K562 (cell line): ENCODE measurements around the gene GPR89A.

Experiments used
- ARNT ChIP-seq, 2 experiments: fragments of 450-650 bp; IDR thresholded peaks; 2 replicates each; pipeline ENCODE4 v1.6.1; 2016; ENCODE audit warnings: mild to moderate bottlenecking in 1 of 2
- CEBPB ChIP-seq: fragments of 450-650 bp; IDR thresholded peaks from 2 replicates; pipeline ENCODE4 v1.6.1; 2016; ENCODE audit warnings: missing genetic modification characterization, missing compliant biosample characterization
- CTCF ChIP-seq, 3 experiments: IDR thresholded peaks in 2 of 3; conservative IDR thresholded peaks in 1 of 3; 2 replicates each; pipeline ENCODE4 v1.5.1; 2011 to 2012; ENCODE audit warnings: low read length in 3 of 3, mild to moderate bottlenecking in 3 of 3, control low read depth in 2 of 3, improper control_type of control experiment in 1 of 3, inconsistent platforms in 1 of 3, low read depth in 1 of 3, mixed read lengths in 1 of 3, moderate library complexity in 1 of 3; ENCODE audit not compliant: insufficient read depth in 2 of 3
- ETS1 ChIP-seq: conservative IDR thresholded peaks from 2 replicates; pipeline ENCODE4 v1.6.1; 2011; ENCODE audit warnings: low read depth, mild to moderate bottlenecking, low read length; ENCODE audit not compliant: control insufficient read depth
- FOXA1 ChIP-seq: fragments of 450-650 bp; IDR thresholded peaks from 2 replicates; pipeline ENCODE4 v1.6.1; 2016; ENCODE audit warnings: mild to moderate bottlenecking, borderline replicate concordance
- POLR2A ChIP-seq: fragments of 450-650 bp; conservative IDR thresholded peaks from 2 replicates; pipeline ENCODE4 v1.6.1; 2016
- POLR2AphosphoS5 ChIP-seq: IDR thresholded peaks from 2 replicates; pipeline ENCODE4 v1.6.1; 2011; ENCODE audit warnings: mild to moderate bottlenecking, low read depth, low read length, moderate library complexity; ENCODE audit not compliant: control insufficient read depth, insufficient read depth
- PURB ChIP-seq: sonication (generic); formaldehyde crosslinking; IDR thresholded peaks from 2 replicates; pipeline ENCODE4 v1.9.0; 2021; ENCODE audit warnings: low read depth, mild to moderate bottlenecking, missing genetic modification reagents
- REST ChIP-seq, 2 experiments: fragments of 450-650 bp; formaldehyde crosslinking in 1 of 2; IDR thresholded peaks; 2 replicates each; pipeline versions ENCODE4 v1.4.0 to v1.6.1; 2014 to 2020; ENCODE audit warnings: mild to moderate bottlenecking in 2 of 2, borderline replicate concordance in 1 of 2, low read depth in 1 of 2
- SIN3A ChIP-seq, 2 experiments: fragments of 150-350 bp in 1 of 2; IDR thresholded peaks; 2 replicates each; pipeline ENCODE4 v1.6.1; 2011 to 2016; ENCODE audit warnings: borderline replicate concordance in 2 of 2, low read depth in 2 of 2, low read length in 2 of 2, mild to moderate bottlenecking in 2 of 2, moderate library complexity in 2 of 2; ENCODE audit not compliant: control insufficient read depth in 1 of 2
- SMARCC2 ChIP-seq: fragments of 450-650 bp; IDR thresholded peaks from 2 replicates; pipeline ENCODE4 v1.6.1; 2017; ENCODE audit warnings: antibody characterized with exemption, moderate library complexity, mild to moderate bottlenecking, low read depth
- SRF ChIP-seq, 2 experiments: fragments of 250-450, 450-650 bp in 1 of 2; sonication (Bioruptor Pico) in 1 of 2; sonication (generic) in 1 of 2; formaldehyde crosslinking; IDR thresholded peaks; 2 replicates each; pipeline versions ENCODE4 v1.5.0 to v1.5.1; 2020 to 2022; ENCODE audit warnings: mild to moderate bottlenecking in 1 of 2, missing genetic modification reagents in 1 of 2
- ZBTB5 ChIP-seq: fragments of 450-650 bp; IDR thresholded peaks from 2 replicates; pipeline ENCODE4 v1.6.1; 2017; ENCODE audit warnings: antibody characterized with exemption
- ZFP91 ChIP-seq: sonication (generic); formaldehyde crosslinking; IDR thresholded peaks from 2 replicates; pipeline ENCODE4 v1.8.0; 2022; ENCODE audit warnings: mild to moderate bottlenecking, missing genetic modification reagents

- TF ChIP-seq SRF (CRISPR knock-in tag; IDR thresholded peaks at IDR 0.05) (no peak), REST (IDR thresholded peaks at IDR 0.05; ENCODE audit: borderline replicate concordance) (no peak), REST (CRISPR knock-in tag; IDR thresholded peaks at IDR 0.05; ENCODE audit: low read depth) (no peak), POLR2A (no peak), CEBPB (tag) (no peak), ZBTB5 (no peak), ZFP91 (CRISPR knock-in tag) (no peak), ARNT (IDR thresholded peaks at IDR 0.05) (no peak), SIN3A (IDR thresholded peaks at IDR 0.05; ENCODE audit: borderline replicate concordance in 2 of 2, control insufficient read depth in 1 of 2, low read depth in 2 of 2, low read length in 2 of 2) (no peak), PURB (CRISPR knock-in tag) (no peak), SMARCC2 (no peak), ETS1 (no peak), FOXA1 (no peak), POLR2AphosphoS5 (no peak), CTCF (IDR thresholded peaks at IDR 0.05 in 2 of 3, conservative IDR thresholded peaks at IDR 0.05 in 1 of 3; ENCODE audit: insufficient read depth in 2 of 3, low read depth in 1 of 3, low read length in 3 of 3) (no peak)
Measured at GRCh38 chr1:145707183-145707867, 99.5 kb downstream of the GPR89A start, which contains the start of gene PDZK1.
